Measurements from ENCODE around the gene CRYZL1.

Gene CRYZL1

DNA sequence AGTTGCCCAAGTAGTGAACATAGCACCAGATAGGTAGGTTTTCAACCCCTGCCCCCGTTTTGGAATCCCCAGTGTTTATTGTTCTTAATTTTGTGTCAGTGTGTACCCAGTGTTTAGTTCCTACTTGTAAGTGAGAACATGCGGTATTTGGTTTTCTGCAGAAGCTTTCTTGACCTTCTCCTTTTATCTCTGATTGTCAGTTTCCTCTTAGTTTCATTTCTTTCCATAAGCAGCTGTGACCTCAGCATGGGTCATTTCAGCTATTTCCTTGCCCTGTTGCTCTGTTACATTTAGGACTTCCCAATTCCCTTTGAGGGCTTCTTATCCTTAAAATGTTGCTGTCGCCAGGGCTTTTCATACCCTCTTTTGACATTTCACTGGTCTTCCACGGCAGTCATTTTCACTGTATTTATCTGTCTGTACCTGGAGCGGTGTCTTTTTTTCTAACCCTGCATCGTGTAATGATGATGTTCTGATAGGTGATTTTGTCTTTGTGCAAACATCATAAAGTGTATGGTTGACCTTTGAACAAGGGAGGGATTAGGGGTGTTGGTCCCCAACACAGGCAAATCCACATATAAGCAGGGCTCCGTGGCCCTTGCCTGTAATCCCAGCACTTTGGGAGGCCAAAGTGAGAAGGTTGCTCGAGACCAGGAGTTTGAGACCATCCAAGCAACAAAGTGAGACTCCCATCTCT lies 15.7 kb upstream of the CRYZL1 start:
- TF ChIP-seq, protein P1, sequence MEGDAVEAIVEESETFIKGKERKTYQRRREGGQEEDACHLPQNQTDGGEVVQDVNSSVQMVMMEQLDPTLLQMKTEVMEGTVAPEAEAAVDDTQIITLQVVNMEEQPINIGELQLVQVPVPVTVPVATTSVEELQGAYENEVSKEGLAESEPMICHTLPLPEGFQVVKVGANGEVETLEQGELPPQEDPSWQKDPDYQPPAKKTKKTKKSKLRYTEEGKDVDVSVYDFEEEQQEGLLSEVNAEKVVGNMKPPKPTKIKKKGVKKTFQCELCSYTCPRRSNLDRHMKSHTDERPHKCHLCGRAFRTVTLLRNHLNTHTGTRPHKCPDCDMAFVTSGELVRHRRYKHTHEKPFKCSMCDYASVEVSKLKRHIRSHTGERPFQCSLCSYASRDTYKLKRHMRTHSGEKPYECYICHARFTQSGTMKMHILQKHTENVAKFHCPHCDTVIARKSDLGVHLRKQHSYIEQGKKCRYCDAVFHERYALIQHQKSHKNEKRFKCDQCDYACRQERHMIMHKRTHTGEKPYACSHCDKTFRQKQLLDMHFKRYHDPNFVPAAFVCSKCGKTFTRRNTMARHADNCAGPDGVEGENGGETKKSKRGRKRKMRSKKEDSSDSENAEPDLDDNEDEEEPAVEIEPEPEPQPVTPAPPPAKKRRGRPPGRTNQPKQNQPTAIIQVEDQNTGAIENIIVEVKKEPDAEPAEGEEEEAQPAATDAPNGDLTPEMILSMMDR (IDR thresholded peaks at IDR 0.05; ENCODE audit: control insufficient read depth, extremely low read depth, insufficient read depth): no peak
- 0 out of 2 replicates have a peak overlapping the region, but pooled peaks have one; percentile 14 for H3K4me3 ChIP-seq (ENCODE audit: low read depth, low read length)
- no peak for DNase-seq (ENCODE audit: low read depth)

DNA sequence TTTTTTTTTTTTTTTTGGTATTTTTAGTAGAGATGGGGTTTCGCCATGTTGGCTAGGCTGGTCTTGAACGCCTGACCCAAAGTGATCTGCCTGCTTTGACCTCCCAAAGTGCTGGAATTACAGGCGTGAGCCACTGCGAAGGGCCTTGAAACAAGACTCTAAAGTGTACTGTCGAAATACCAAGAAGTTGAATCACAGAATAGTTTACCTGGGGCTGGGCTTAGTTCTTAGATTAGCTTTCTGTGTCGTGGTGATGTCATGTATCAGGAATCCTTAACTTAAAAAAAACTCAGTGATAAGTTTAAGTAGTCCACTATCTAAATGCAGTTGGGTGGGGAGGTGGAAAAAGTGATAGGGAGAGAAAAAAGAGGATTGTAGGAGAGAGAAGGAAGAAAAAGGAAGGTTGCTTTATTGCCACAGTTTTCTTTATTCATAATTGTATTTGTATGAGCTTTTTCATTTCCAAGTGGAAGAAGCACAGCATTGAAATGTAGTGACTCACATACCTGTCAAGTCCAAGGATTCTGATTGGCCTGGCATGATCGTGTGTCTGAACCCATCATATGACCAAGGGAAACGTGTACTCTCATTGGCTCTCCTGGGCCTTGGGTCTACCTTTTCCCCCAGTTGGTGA lies 14.2 kb upstream of the CRYZL1 start:
- no peak for DNase-seq (ENCODE audit: low read depth)
- TF ChIP-seq, protein P1 (IDR thresholded peaks at IDR 0.05; ENCODE audit: control insufficient read depth, extremely low read depth, insufficient read depth): no peak
- H3K4me3 ChIP-seq (ENCODE audit: low read depth, low read length): no peak overlapping the region

DNA sequence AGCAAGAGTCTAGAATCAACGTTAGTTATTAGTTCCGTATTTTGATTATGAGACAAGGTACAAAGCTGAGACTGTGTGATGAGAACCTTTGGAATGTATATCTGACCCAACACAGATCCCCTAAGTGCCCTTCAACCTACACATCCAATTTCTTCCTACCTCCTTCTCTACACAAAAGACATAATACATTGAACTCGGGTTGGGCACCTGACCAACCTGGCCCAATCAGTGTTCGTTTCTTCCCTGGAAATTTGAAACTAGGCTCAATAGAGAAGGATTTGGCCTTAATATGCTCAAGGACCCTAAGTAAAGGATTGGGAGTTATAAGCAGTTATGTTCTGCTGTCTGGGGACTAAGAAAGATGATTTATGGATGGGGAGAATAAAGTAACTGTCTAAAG lies 12.9 kb upstream of the CRYZL1 start:
- no peak for DNase-seq (ENCODE audit: low read depth)
- TF ChIP-seq, protein P1 (IDR thresholded peaks at IDR 0.05; ENCODE audit: control insufficient read depth, extremely low read depth, insufficient read depth): no peak
- no peak overlapping the region for H3K4me3 ChIP-seq (ENCODE audit: low read depth, low read length)

DNA sequence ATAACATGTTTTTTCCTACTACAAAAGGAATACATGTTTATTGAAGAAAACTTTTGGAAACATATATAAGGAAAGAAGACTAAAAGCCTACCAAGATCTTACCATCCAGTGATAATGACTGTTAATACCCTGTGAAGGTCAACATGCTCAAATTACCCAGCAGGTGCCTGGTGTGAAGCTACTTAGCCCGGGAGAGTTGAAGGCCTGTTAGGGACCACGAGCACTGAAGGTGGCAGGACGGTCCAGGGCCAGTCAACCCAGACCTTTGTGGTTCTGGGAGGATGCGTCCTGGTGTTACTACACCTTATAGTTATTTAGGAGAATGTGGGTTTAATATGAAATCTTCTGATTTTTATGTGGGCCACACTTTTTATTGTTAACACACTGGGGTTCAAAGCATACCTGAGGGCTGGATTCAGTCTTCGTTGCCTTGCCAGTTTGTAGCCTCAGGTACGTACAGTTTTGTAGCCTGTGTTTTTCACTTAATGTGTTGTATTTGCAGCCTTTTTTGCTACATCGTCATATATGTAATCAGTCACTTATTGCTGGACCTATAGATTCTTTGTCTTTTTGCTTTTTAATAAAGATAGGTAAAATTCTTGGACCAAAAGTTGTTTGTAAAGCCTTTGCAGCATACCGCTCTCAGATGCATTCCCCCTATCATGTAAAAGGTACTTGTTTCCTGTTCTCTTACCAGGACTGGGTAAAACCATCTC lies 10.6 kb upstream of the CRYZL1 start:
- no peak for DNase-seq (ENCODE audit: low read depth)
- H3K4me3 ChIP-seq (ENCODE audit: low read depth, low read length): no peak overlapping the region
- TF ChIP-seq, protein P1 (IDR thresholded peaks at IDR 0.05; ENCODE audit: control insufficient read depth, extremely low read depth, insufficient read depth): no peak

DNA sequence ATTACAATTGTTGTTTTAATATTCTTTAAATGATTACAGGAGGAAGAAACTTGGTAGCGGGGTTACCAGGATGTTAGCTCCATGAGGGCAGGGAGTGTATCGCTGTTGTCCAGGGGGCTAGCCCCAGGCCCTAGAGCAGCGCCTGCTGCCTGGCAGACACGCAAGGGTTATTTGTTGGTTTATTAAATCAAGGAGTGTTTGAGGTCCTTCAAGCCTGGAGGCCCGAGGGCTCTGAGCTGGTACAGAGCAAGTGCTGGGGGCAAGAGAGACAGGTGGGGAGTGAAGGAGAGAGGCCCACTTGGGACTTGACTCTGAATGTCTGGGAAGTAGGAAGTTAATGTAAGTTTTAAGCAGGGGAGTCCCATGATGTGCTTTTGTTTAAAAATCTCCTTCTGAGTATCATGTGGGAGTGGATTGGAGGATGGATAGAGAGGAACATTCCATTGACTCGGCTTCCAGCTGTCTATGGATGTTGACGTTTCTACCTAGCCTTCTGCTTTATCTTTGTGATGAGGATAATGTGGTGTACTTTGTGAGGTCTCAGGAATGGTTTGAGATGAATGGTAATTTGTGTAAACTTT lies 9.5 kb upstream of the CRYZL1 start:
- TF ChIP-seq, protein P1 (IDR thresholded peaks at IDR 0.05; ENCODE audit: control insufficient read depth, extremely low read depth, insufficient read depth): no peak
- no peak for DNase-seq (ENCODE audit: low read depth)
- H3K4me3 ChIP-seq (ENCODE audit: low read depth, low read length): no peak overlapping the region

DNA sequence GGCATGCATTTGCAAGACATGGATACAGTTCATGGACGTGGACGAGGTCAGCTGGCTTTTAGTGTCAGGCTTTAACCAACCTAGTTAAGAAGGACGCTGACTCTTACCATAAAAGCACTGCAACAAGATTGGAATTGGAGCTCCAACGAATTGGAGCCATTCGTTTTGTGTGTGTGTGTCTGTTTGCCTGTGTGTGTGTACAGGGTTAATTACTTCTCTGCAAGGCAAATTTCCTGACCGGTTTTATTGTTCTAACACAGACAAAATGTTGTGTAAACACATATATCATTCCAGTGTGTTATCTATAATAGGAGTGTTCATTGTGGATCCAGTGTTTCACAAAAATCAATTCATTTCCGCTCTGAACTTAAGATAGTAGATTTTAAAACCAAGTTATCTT lies 8.7 kb upstream of the CRYZL1 start:
- no peak overlapping the region for H3K4me3 ChIP-seq (ENCODE audit: low read depth, low read length)
- TF ChIP-seq, protein P1 (IDR thresholded peaks at IDR 0.05; ENCODE audit: control insufficient read depth, extremely low read depth, insufficient read depth): no peak
- DNase-seq (ENCODE audit: low read depth): no peak

Measured in LNCaP clone FGC (cell line).